ENCODE data around the gene ANGEL2.
"Not testable (repeated sequence)": the region's sequence is repeated elsewhere in the genome, so short reads cannot be mapped to it uniquely, and the experiment has no call there.

ANGEL2 gene

GRCh38 chr1:213015099-213016050 is at the start of gene ANGEL2:
Gene ANGEL2 (minus strand): TSS chr1:213015867. CDS start chr1:213015671, 196 bp downstream.
- DNase-seq (ENCODE audit: low spot score) (peak; percentile 95), FAIRE-seq (no peak)

GRCh38 chr1:213061263-213061662 is 45.6 kb upstream of the ANGEL2 start:
- no peak for DNase-seq (ENCODE audit: low spot score)
- FAIRE-seq, result no peak

GRCh38 chr1:213060836-213061235 is 45.2 kb upstream of the ANGEL2 start:
- DNase-seq (ENCODE audit: low spot score) (no peak), FAIRE-seq (no peak)

- no peak for DNase-seq (ENCODE audit: low spot score)
Measured at GRCh38 chr1:213057264-213058059, 41.8 kb upstream of the ANGEL2 start.

GRCh38 chr1:213055767-213056166 is 40.1 kb upstream of the ANGEL2 start:
- DNase-seq (ENCODE audit: low spot score), result no peak
- no peak for FAIRE-seq

More at GRCh38 chr1:213057264-213058059, 41.8 kb upstream of the ANGEL2 start:
- FAIRE-seq, result no peak

GRCh38 chr1:213054733-213055591 is 39.3 kb upstream of the ANGEL2 start:
- FAIRE-seq, result no peak

GRCh38 chr1:213054142-213054541 is 38.5 kb upstream of the ANGEL2 start:
- DNase-seq (ENCODE audit: low spot score) (no peak), FAIRE-seq (no peak)

More at GRCh38 chr1:213054733-213055591, 39.3 kb upstream of the ANGEL2 start:
- DNase-seq (ENCODE audit: low spot score), result no peak

- DNase-seq (ENCODE audit: low spot score), result no peak
- FAIRE-seq, result no peak
Measured at GRCh38 chr1:213053455-213053854, 37.8 kb upstream of the ANGEL2 start.

GRCh38 chr1:213051881-213052202 is 36.2 kb upstream of the ANGEL2 start:
- no peak for DNase-seq (ENCODE audit: low spot score)

GRCh38 chr1:213051127-213051880 is 35.6 kb upstream of the ANGEL2 start, which contains the start of gene RPS6KC1:
Gene RPS6KC1 (plus strand): TSS chr1:213051241. CDS start chr1:213051405, 164 bp downstream.
- no peak for FAIRE-seq
- DNase-seq (ENCODE audit: low spot score), result peak; percentile 94

More at GRCh38 chr1:213051881-213052202, 36.2 kb upstream of the ANGEL2 start:
- no peak for FAIRE-seq

- no peak for DNase-seq (ENCODE audit: low spot score)
- FAIRE-seq, result no peak
Measured at GRCh38 chr1:213050745-213051126, 35.1 kb upstream of the ANGEL2 start.

GRCh38 chr1:213049232-213049631 is 33.6 kb upstream of the ANGEL2 start:
- DNase-seq (ENCODE audit: low spot score) (no peak), FAIRE-seq (no peak)

- FAIRE-seq; DNase-seq (ENCODE audit: low spot score): not testable (repeated sequence)
Measured at GRCh38 chr1:213045321-213046226, 29.9 kb upstream of the ANGEL2 start.

GRCh38 chr1:213041443-213041842 is 25.8 kb upstream of the ANGEL2 start:
- FAIRE-seq, result no peak

GRCh38 chr1:213035573-213035972 is 19.9 kb upstream of the ANGEL2 start:
- DNase-seq (ENCODE audit: low spot score) (no peak), FAIRE-seq (no peak)

More at GRCh38 chr1:213041443-213041842, 25.8 kb upstream of the ANGEL2 start:
- DNase-seq (ENCODE audit: low spot score), result no peak

GRCh38 chr1:213034713-213035112 is 19.0 kb upstream of the ANGEL2 start:
- DNase-seq (ENCODE audit: low spot score), result no peak
- no peak for FAIRE-seq

- FAIRE-seq (no peak), DNase-seq (ENCODE audit: low spot score) (no peak)
Measured at GRCh38 chr1:213032651-213033050, 17.0 kb upstream of the ANGEL2 start.

- not testable (repeated sequence) for FAIRE-seq; DNase-seq (ENCODE audit: low spot score)
Measured at GRCh38 chr1:213027024-213027423, 11.4 kb upstream of the ANGEL2 start.

GRCh38 chr1:213020016-213020415 is 4.3 kb upstream of the ANGEL2 start:
- FAIRE-seq (no peak), DNase-seq (ENCODE audit: low spot score) (no peak)
